Lower lobe of right lung (tissue), 2 donors: ENCODE measurements around the gene STK39. TPM values are rescaled to one million over a fixed set of nuclear protein-coding genes. Genes with fewer than 3 reads are reported as not detected.

Experiments used
- ATAC-seq, 2 donors: fragments of 200-7000 bp; cut with Tn5 transposase; one replicate each; pipeline ENCODE4 v1.9.1; 2020 to 2022; ENCODE audit warnings: mild to moderate bottlenecking in 2 of 2, moderate library complexity in 2 of 2
- DNase-seq: peaks from one replicate; pipeline ENCODE4 v3.0.0-alpha.2; 2020
- H3K27ac ChIP-seq: fragments of 200-600 bp; one replicate; pipeline ENCODE4 v1.8.0; 2022
- H3K27me3 ChIP-seq: fragments of 200-600 bp; one replicate; pipeline ENCODE4 v1.8.0; 2022; ENCODE audit warnings: low read depth
- H3K36me3 ChIP-seq: fragments of 200-600 bp; one replicate; pipeline ENCODE4 v1.8.0; 2022; ENCODE audit warnings: mild to moderate bottlenecking
- H3K4me1 ChIP-seq: fragments of 200-600 bp; one replicate; pipeline ENCODE4 v1.8.0; 2022
- H3K4me3 ChIP-seq: fragments of 200-600 bp; one replicate; pipeline ENCODE4 v1.8.0; 2022; ENCODE audit warnings: mild to moderate bottlenecking
- H3K9me3 ChIP-seq: fragments of 200-600 bp; one replicate; pipeline ENCODE4 v1.8.0; 2022
- CTCF ChIP-seq: fragments of 200-600 bp; IDR thresholded peaks from one replicate; pipeline ENCODE4 v1.8.0; 2022; ENCODE audit warnings: antibody characterized with exemption, mild to moderate bottlenecking
- intact Hi-C: fragments of 100-400 bp; cut with DNase I; formaldehyde crosslinking; loops from one replicate; pipeline ENCODE4 v1.11.0; 2022
- total RNA-seq: library from RNA; stranded (reverse); fragmentation: NEBNext Ultra II Directional; extraction: Animal tissue kit (Norgen Biotek cat#: 25700); gene quantifications from one replicate; pipeline ENCODE4 v1.2.1, GENCODE V29; 2021
- donor health status: DM: no; HTN: yes; CAD: no; lungs with severe emphysema.

STK39 gene
- total RNA-seq, 1 donor from 2014 or later: 12.6 TPM

GRCh38 chr2:168003876-168004275 is 243.5 kb downstream of the STK39 start:
- TF ChIP-seq CTCF: no peak
- ATAC-seq (no peak), DNase-seq (no peak)
- Histone ChIP-seq H3K36me3 (no peaks in the 10 kb centered on the region), H3K9me3 (no peaks in the 10 kb centered on the region), H3K27me3 (no peaks in the 10 kb centered on the region), H3K4me1 (peaks cover 4% of the 10 kb centered on the region), H3K27ac (no peak overlapping the region), H3K4me3 (no peak overlapping the region)
- intact Hi-C loops: no loop called here

- Histone ChIP-seq H3K27ac (no peak overlapping the region), H3K4me1 (peaks cover 4% of the 10 kb centered on the region), H3K36me3 (no peaks in the 10 kb centered on the region), H3K9me3 (no peaks in the 10 kb centered on the region), H3K4me3 (no peak overlapping the region), H3K27me3 (no peaks in the 10 kb centered on the region)
- intact Hi-C loops: no loop called here
- no peak for DNase-seq
- ATAC-seq: no peak
- TF ChIP-seq CTCF: no peak
Observed at GRCh38 chr2:168002021-168002553, 245.3 kb downstream of the STK39 start.

- TF ChIP-seq CTCF: no peak
- H3K36me3 ChIP-seq: no peaks in the 10 kb centered on the region
- H3K27me3 ChIP-seq: no peaks in the 10 kb centered on the region
- no peak for ATAC-seq
- no peak overlapping the region for H3K4me3 ChIP-seq
- no peaks in the 10 kb centered on the region for H3K4me1 ChIP-seq
- intact Hi-C loops: no loop called here
- no peaks in the 10 kb centered on the region for H3K9me3 ChIP-seq
- DNase-seq: no peak
- H3K27ac ChIP-seq: no peak overlapping the region
Observed at GRCh38 chr2:167992278-167992677, 255.1 kb downstream of the STK39 start.

- Histone ChIP-seq H3K9me3 (no peaks in the 10 kb centered on the region), H3K4me3 (no peak overlapping the region), H3K27me3 (no peaks in the 10 kb centered on the region), H3K36me3 (no peaks in the 10 kb centered on the region), H3K27ac (no peak overlapping the region), H3K4me1 (no peaks in the 10 kb centered on the region)
- intact Hi-C loops: no loop called here
- DNase-seq (no peak), ATAC-seq (no peak)
- TF ChIP-seq CTCF: no peak
Observed at GRCh38 chr2:167990062-167990461, 257.3 kb downstream of the STK39 start.

GRCh38 chr2:167988296-167988695 is 259.1 kb downstream of the STK39 start:
- ATAC-seq: no peak
- no peak for TF ChIP-seq CTCF
- H3K4me1 ChIP-seq: no peaks in the 10 kb centered on the region
- H3K9me3 ChIP-seq: no peaks in the 10 kb centered on the region
- intact Hi-C loops: no loop called here
- no peak overlapping the region for H3K4me3 ChIP-seq
- no peaks in the 10 kb centered on the region for H3K27me3 ChIP-seq
- H3K36me3 ChIP-seq: peaks cover 4% of the 10 kb centered on the region
- H3K27ac ChIP-seq: no peak overlapping the region
- no peak for DNase-seq

- H3K36me3 ChIP-seq: peaks cover 4% of the 10 kb centered on the region
- H3K4me3 ChIP-seq: no peak overlapping the region
- intact Hi-C loops: no loop called here
- ATAC-seq: no peak
- H3K4me1 ChIP-seq: no peaks in the 10 kb centered on the region
- no peak overlapping the region for H3K27ac ChIP-seq
- TF ChIP-seq CTCF: no peak
- H3K27me3 ChIP-seq: no peaks in the 10 kb centered on the region
- DNase-seq: no peak
- H3K9me3 ChIP-seq: no peaks in the 10 kb centered on the region
Observed at GRCh38 chr2:167987558-167987957, 259.8 kb downstream of the STK39 start.
